Measurements from ENCODE around the gene MYH4. TPM values are rescaled to one million over a fixed set of nuclear protein-coding genes. Genes with fewer than 3 reads are reported as not detected.

Gene MYH4
- total RNA-seq, 4 donors from 2014 or later = not detected

DNA sequence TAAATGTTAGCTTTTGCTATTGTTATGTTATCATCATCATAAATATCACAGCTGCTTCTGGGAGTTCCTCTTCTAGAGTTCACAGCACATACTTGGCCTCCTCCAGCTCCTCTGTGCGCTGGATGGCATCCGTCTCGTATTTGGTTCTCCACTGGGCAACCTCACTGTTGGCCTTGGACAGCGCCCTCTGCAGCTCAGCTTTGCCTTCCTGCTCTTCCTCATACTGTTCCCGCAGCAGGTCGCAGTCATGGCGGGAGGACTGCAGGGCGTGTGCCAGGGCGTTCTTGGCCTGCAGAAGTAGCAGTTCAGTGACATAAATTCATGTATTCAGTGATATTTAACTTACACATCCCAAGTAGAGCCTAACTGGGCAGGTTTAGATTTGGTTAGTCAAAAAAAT is 71.0 kb downstream of the MYH4 start:
- TF ChIP-seq, protein P1, sequence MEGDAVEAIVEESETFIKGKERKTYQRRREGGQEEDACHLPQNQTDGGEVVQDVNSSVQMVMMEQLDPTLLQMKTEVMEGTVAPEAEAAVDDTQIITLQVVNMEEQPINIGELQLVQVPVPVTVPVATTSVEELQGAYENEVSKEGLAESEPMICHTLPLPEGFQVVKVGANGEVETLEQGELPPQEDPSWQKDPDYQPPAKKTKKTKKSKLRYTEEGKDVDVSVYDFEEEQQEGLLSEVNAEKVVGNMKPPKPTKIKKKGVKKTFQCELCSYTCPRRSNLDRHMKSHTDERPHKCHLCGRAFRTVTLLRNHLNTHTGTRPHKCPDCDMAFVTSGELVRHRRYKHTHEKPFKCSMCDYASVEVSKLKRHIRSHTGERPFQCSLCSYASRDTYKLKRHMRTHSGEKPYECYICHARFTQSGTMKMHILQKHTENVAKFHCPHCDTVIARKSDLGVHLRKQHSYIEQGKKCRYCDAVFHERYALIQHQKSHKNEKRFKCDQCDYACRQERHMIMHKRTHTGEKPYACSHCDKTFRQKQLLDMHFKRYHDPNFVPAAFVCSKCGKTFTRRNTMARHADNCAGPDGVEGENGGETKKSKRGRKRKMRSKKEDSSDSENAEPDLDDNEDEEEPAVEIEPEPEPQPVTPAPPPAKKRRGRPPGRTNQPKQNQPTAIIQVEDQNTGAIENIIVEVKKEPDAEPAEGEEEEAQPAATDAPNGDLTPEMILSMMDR (IDR thresholded peaks at IDR 0.05) = no peak
- no peak for TF ChIP-seq EP300 (IDR thresholded peaks at IDR 0.05)
- no peak for TF ChIP-seq POLR2A (IDR thresholded peaks at IDR 0.05)
- no peak for TF ChIP-seq POLR2AphosphoS5 (IDR thresholded peaks at IDR 0.05)
- Histone ChIP-seq H3K27me3 (no peaks in the 10 kb centered on the region), H3K36me3 (no peaks in the 10 kb centered on the region), H3K27ac (no peak overlapping the region), H3K9me3 (no peaks in the 10 kb centered on the region), H3K4me3 (no peak overlapping the region), H3K4me1 (no peaks in the 10 kb centered on the region)
- 73% methylated on average over 9 of the region's 9 CpGs for WGBS
- DNase-seq (ENCODE audit: low spot score in 2 of 2) = no peak

DNA sequence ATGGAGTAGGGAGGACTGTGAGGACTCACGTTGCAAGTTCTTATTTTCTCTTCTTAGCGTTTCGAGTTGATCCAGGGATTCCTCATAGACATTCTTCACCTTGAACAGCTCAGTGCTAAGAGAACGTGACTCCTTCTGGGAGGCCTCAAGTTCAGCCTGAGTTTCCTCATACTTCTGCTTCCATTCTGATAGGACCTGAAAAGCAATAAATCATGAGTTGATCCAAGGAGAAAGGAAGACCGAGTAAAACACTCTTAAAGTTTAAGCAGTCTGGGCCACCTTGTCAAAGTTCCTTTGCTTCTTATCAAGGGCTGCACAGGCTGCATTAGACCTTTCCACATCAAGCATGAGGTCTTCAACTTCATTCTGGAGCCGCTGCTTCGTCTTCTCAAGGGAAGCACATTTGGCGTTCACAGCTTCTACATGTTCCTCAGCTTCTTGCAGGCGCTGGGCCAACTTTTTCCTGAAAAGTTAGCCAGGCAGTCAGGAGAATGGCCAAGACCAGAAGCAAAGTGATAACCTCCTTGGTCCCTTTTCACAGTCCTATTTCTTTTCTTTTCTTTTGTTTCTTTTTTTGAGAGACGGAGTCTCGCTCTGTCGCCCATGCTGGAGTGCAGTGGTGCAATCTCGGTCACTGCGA is 72.7 kb downstream of the MYH4 start:
- WGBS = 71% methylated on average over 14 of the region's 14 CpGs

DNA sequence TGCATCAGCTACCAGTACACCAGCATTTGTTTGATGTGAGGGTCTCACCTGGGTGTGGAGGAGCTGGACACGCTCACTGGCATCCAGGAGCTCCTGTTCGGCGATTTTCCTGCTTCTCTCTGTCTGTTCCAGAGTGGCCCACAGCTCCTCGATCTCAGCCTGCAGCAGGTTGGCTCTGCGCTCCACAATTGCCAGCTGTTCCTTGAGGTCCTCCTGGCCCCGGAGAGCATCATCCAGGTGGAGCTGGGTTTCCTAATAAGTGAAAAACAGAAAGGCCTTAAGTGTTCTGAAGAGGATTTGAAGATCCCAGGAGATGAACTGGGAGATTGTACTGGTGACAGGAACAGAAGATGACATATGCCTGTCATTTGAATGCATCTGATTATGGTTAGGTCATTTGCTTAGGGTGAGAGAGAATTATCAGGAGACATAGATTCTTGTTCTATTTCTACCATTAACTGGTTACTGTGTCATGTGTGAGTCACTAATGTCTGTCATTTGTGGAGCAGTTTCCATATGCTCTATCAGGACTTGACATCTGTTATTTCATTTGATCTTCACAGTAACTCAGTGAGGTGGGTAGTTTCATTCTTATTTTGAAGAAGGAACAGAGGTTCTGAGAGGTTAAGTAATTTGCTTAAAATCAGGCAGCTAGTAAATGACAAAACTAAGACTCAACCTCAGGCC is 75.0 kb downstream of the MYH4 start:
- Histone ChIP-seq H3K4me1 (no peaks in the 10 kb centered on the region), H3K4me3 (no peak overlapping the region), H3K9me3 (no peaks in the 10 kb centered on the region), H3K27ac (no peak overlapping the region), H3K27me3 (no peaks in the 10 kb centered on the region), H3K36me3 (no peaks in the 10 kb centered on the region)
- WGBS = 91% methylated on average over 6 of the region's 6 CpGs
- TF ChIP-seq POLR2AphosphoS5 (IDR thresholded peaks at IDR 0.05) = no peak
- TF ChIP-seq EP300 (IDR thresholded peaks at IDR 0.05) = no peak
- TF ChIP-seq, protein P1 (IDR thresholded peaks at IDR 0.05) = no peak
- TF ChIP-seq POLR2A (IDR thresholded peaks at IDR 0.05) = no peak
- DNase-seq (ENCODE audit: low spot score in 2 of 2) = no peak

More for the DNA sequence above, 72.7 kb downstream of the MYH4 start:
- Histone ChIP-seq H3K4me1 (no peaks in the 10 kb centered on the region), H3K9me3 (no peaks in the 10 kb centered on the region), H3K27ac (no peak overlapping the region), H3K4me3 (no peak overlapping the region), H3K27me3 (no peaks in the 10 kb centered on the region), H3K36me3 (no peaks in the 10 kb centered on the region)
- TF ChIP-seq EP300 (IDR thresholded peaks at IDR 0.05) = no peak
- TF ChIP-seq POLR2AphosphoS5 (IDR thresholded peaks at IDR 0.05) = no peak
- TF ChIP-seq, protein P1 (IDR thresholded peaks at IDR 0.05) = no peak
- TF ChIP-seq POLR2A (IDR thresholded peaks at IDR 0.05) = no peak
- no peak for DNase-seq (ENCODE audit: low spot score in 2 of 2)

Other genes starting within 250 kb of the MYH4 start
- gene MYH13, start 96.6 kb downstream of the MYH4 start, total RNA-seq = not detected
- not detected for gene MYH8, start 47.6 kb downstream of the MYH4 start, total RNA-seq
- gene MYH1, start 49.0 kb upstream of the MYH4 start, total RNA-seq = not detected
- not detected for gene MYH2, start 80.1 kb upstream of the MYH4 start, total RNA-seq
- gene MYH3, start 187.8 kb upstream of the MYH4 start, total RNA-seq = 1 to 10 TPM in 2 of 4 donors, under 1 TPM in 2; 0.89 to 6.5 (median 1.1) TPM
- gene SCO1, start 228.0 kb upstream of the MYH4 start, total RNA-seq = 10 to 100 TPM; 11.9 to 34.2 (median 14.1) TPM
- 10 to 100 TPM in 3 of 4 donors, 1 to 10 TPM in 1; 8.8 to 22.4 (median 10.6) TPM for gene ADPRM, start 228.0 kb upstream of the MYH4 start, total RNA-seq